OCI-LY1 (cell line): ENCODE results near the gene CMIP.

Experiments
- EZH2 ChIP-seq: fragments of 200-600 bp; sonication (generic), shearing (Covaris generic); IDR thresholded peaks from 2 replicates; pipeline ENCODE4 v1.8.0; 2017; ENCODE audit warnings: borderline replicate concordance, mixed run types, mild to moderate bottlenecking, antibody characterized with exemption, low read length, moderate library complexity, mixed read lengths
- TF ChIP-seq, protein P1 (sequence below): fragments of 200-600 bp; sonication (generic), shearing (Covaris generic); IDR thresholded peaks from 2 replicates; pipeline ENCODE4 v1.5.1; 2017; ENCODE audit warnings: mild to moderate bottlenecking, antibody characterized with exemption, low read length, moderate library complexity, mixed read lengths

DNA sequence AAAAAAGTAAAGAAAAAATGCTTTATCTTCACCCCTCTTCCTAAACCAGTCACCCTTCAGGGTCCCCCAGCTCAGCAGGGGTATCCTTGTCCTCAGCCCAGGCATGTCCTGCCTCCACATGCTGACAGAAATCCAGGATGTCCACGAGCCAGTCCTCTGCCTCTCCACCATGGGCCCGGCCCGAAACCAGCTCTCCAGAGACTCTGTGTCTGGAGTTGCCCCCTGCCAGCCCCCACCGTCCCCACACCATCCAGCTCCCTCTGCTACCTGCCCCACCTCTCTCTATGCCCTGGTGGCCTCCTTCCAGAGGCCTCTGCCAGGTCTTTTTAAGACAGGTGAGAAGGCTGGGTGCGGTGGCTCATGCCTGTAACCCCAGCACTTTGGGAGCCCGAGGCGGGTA, 268.1 kb downstream of the CMIP start:
- TF ChIP-seq EZH2 = no peak
- TF ChIP-seq, protein P1, sequence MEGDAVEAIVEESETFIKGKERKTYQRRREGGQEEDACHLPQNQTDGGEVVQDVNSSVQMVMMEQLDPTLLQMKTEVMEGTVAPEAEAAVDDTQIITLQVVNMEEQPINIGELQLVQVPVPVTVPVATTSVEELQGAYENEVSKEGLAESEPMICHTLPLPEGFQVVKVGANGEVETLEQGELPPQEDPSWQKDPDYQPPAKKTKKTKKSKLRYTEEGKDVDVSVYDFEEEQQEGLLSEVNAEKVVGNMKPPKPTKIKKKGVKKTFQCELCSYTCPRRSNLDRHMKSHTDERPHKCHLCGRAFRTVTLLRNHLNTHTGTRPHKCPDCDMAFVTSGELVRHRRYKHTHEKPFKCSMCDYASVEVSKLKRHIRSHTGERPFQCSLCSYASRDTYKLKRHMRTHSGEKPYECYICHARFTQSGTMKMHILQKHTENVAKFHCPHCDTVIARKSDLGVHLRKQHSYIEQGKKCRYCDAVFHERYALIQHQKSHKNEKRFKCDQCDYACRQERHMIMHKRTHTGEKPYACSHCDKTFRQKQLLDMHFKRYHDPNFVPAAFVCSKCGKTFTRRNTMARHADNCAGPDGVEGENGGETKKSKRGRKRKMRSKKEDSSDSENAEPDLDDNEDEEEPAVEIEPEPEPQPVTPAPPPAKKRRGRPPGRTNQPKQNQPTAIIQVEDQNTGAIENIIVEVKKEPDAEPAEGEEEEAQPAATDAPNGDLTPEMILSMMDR = no peak
